DMS53 treated with DMSO at 0.1 percent for 48 hours (cell line): ENCODE measurements around the gene ANO8.

Source experiments
- DNase-seq: peaks from one replicate; lab custom pipeline; 2025; ENCODE audit not compliant: unreplicated experiment; lab: John Stamatoyannopoulos, UW

ANO8 gene

GRCh38 chr19:17328517-17329365 is 5.9 kb downstream of the ANO8 start:
- no peak for DNase-seq

- DNase-seq = peak; percentile 93
Observed at GRCh38 chr19:17327654-17328516, 6.8 kb downstream of the ANO8 start.

- no peak for DNase-seq
Observed at GRCh38 chr19:17327068-17327653, 7.5 kb downstream of the ANO8 start.

GRCh38 chr19:17326595-17326966 is 8.1 kb downstream of the ANO8 start:
- no peak for DNase-seq

GRCh38 chr19:17325881-17326594 is 8.6 kb downstream of the ANO8 start:
- DNase-seq = no peak

GRCh38 chr19:17325133-17325532 is 9.5 kb downstream of the ANO8 start:
- DNase-seq = no peak

GRCh38 chr19:17324357-17325114 is 10.1 kb downstream of the ANO8 start:
- DNase-seq = no peak

GRCh38 chr19:17323964-17324332 is 10.7 kb downstream of the ANO8 start:
- DNase-seq = no peak

- DNase-seq = no peak
Observed at GRCh38 chr19:17323300-17323963, 11.2 kb downstream of the ANO8 start.

GRCh38 chr19:17322854-17323253 is 11.8 kb downstream of the ANO8 start:
- DNase-seq = no peak

GRCh38 chr19:17321655-17322489 is 12.8 kb downstream of the ANO8 start:
- no peak for DNase-seq

- DNase-seq = no peak
Observed at GRCh38 chr19:17320435-17320834, 14.2 kb downstream of the ANO8 start.

- DNase-seq = no peak
Observed at GRCh38 chr19:17319473-17320238, 15.0 kb downstream of the ANO8 start.

- no peak for DNase-seq
Observed at GRCh38 chr19:17318966-17319365, 15.7 kb downstream of the ANO8 start.

- DNase-seq = no peak
Observed at GRCh38 chr19:17314007-17314593, 20.6 kb downstream of the ANO8 start.

GRCh38 chr19:17312189-17313113 is 22.2 kb downstream of the ANO8 start:
- no peak for DNase-seq
